Activated CD8-positive, alpha-beta memory T cell treated with anti-CD3 and anti-CD28 coated beads for 4 hours (primary cell): ENCODE results near the gene RXRA.

Experiments used
- DNase-seq, 2 donors: peaks; one replicate each; pipeline ENCODE4 v3.0.0-alpha.2; 2020; ENCODE audit warnings: low read depth in 2 of 2

Gene RXRA

GRCh38 chr9:134352247-134352933, 26.1 kb downstream of the RXRA start:
- no peak for DNase-seq

DNA sequence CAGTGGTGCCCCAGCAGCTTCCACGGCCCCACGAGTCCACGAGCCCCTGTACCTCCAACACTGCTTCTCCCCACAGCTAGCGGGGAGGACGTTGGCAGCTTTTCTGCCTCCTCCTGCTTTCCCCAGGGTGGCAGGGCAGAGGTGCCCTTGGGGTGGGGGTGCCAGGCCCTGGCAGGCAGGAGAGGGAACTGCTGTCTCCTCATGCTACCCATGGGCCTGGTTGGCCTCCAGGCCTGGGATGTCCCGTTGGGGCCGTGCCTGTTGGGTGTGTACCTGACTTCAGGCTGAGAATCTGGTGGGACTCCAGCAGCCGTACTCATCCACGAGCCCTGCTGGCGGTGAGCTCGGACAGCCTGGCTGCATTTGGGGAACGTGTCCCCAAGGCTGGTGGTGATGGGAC, 27.3 kb downstream of the RXRA start:
- no peak for DNase-seq

DNA sequence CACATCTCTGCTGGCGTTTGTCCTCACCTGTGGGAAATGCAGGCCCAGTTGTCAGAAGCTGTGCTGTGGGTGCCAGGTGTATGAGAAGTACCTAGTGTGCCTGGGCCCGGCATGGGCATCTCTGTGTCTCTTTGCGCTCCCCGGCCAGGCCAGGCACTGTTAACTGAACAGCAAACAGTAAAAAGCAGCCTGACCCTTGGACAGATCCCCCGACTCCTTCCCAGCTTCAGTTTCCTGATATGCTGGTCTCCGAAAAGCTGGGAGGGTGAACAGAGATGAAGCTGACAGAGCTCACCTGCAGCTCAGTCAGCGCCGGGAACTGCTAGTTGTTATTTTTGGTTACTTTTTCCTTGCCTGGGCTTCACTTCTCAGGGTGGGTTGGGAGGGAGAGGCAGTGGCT, 28.9 kb downstream of the RXRA start:
- DNase-seq = no peak

- DNase-seq = no peak
Observed at GRCh38 chr9:134355561-134356279, 29.5 kb downstream of the RXRA start.

DNA sequence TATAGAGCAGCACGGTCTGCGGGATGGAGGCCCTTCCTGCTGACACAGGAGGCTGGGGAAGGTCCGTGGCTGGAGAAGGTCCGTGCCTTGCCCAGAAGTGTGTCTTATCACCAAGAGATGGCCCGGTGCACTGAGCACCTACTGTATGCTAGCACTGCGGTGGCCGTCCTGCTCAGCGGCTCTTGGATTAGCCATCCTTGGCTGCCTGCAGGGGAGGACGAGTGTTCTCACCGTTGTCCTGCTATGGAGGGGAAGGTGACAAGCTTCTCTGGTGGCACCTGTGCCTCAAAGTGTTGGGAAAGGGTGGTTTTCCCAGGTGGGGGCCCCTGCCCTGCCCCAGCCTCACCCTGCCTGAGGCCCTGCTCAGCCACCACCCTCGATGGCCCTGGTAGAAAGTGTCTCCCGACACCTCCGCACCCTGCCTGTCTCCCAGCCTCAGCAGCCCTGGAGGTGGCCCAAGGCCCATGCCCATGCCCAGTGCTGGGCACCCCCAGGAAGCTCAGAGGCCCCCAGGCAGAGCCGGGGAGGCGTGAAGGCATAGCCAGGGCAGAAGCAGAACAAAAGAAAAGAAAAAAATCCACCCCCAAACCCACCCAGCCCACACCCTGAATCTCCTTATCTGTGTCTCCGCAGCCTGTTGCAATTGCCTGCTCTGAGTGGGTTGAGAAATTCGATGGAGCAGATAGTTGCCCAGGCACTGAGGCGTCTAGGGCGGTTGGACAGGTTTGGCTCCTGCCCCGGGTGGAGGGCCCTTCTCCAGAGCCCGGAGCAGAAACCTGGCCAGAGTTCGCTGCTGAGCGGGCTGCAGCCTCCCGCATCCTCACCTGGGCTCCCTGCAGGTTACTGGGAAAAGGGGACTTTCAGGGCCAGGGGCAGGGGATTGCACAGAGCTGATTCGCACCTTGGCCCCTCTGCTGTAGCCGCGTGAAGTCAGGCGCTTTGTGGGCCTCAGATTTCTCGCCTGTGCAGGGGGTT, 30.5 kb downstream of the RXRA start:
- DNase-seq = no peak

- DNase-seq = no peak
Observed at GRCh38 chr9:134357631-134358025, 31.4 kb downstream of the RXRA start.

DNA sequence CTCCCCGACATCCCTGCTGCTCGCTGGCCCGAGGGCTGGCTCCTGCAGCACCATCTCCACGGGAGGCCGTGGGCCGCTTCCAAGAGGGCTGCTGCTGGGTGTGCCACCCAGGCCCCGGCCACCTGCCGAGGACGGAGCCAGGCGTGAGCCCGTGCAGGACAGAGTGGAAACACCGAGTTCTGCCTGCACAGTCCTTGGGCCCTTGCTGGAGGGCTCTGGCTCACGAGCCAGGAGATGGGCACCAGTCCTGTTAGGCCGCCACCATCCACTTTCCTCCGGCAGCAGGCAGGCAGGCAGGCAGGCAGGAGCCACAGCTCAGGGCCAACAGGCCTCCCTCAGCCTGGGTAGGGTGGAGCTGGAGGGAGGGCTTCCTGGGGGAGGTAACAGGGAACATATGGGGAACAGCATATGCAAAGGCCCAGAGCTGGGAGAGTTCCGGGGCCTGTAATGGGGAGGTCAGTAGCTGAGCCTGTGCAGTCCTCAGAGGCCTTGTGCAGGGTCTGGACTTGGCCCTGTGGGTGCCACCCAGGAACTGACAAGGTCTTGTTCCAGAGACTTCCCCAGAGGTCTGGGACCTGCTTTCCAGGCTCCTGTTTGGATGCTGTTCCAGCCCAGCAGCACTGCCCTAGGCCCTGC, 31.9 kb downstream of the RXRA start:
- DNase-seq = no peak

GRCh38 chr9:134358662-134359319, 32.5 kb downstream of the RXRA start:
- no peak for DNase-seq

DNA sequence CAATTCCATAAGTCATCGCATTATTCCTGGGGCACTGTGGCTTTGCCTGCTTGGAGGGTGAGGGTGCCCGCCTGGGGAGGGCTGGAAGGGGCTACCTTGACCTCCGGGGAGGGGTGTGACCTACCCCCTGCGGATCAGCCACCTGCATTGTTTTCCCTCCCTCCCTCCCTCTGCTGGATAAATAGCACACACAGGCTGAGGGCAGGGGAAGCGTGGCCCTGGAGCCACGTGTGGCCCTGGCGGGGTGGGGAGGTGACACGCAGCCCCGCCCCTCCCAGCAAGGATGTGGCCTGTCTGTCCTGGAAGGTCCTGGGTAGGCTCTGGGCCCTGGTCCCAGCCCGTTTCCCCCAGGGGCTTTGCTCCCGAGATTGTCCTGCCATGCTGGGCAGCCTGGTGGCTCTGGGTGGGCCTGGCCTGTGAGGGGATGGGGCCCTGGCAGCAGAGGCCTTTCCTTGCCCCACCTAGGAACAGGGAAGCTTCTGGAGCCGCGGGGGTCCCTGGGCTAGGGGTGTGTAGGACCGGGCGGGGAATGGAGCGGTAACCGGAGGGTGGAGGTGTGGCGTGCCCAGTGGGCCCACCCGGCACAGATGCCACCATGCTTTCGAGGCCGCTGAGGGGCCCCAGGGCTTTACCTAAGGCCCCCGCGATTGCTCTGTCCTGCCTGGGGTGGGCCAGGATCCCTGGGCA, 33.4 kb downstream of the RXRA start:
- DNase-seq = no peak

- DNase-seq = no peak
Observed at GRCh38 chr9:134360180-134360759, 34.0 kb downstream of the RXRA start.

DNA sequence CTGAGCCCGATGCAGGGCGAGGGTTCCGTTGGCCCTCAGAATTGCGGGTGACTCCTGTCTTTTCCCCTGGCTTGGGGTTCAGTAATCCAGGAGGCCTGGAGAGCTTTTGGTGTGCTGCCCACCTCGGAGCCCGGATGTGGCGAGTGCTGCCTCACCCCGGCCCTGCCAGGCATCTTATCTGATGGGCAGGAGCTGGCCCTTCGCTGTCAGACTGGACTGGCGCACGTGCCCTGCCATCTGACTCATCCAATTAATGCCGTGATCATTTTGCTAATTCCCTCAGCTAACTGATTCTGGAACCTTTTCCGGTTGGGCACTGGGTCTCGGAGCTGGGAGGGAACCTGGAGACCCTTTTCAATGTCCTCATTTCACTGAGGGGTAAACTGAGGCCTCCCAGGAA, 34.6 kb downstream of the RXRA start:
- DNase-seq = no peak

DNA sequence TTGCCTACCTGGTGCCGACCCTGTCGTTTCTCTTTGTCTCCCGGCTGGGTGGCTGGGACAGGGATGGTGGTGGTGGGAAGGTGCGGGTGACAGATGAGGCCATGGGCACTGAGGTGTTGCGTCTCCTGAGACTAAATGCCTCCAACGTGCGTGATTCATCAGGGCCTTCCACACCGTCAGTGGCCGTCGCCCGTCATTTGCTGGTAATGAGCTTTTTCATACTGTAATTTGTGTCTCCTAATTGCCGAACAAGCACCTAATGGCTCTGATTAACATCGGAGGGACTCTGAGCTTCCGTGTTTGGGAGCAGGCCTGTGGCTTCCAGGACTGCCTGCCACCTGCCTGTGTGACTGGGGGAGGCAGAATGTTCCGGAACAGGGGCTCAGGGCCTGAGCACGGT, 35.2 kb downstream of the RXRA start:
- no peak for DNase-seq

GRCh38 chr9:134361843-134362414, 35.7 kb downstream of the RXRA start:
- DNase-seq = no peak

DNA sequence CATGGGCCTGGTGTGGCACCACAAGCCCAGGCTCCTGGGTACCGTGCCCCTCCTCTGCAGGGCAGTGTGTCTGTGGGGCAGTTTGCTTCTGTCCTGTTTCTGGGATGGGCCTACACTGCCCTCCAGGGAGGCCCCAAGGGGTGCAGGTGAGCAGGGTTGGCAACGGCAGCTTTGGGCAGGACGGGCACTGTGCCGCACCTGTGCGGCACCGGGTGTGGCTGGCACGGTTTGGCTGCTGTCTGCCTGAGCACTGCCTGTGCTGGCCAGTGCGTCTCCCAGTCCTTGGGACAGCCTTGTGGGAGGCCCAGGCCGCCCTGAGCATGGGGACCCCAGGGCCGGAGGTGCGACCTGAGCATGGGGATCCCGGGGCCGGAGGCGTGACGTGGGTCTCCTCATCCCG, 37.2 kb downstream of the RXRA start:
- no peak for DNase-seq

GRCh38 chr9:134364391-134365114, 38.3 kb downstream of the RXRA start:
- no peak for DNase-seq

DNA sequence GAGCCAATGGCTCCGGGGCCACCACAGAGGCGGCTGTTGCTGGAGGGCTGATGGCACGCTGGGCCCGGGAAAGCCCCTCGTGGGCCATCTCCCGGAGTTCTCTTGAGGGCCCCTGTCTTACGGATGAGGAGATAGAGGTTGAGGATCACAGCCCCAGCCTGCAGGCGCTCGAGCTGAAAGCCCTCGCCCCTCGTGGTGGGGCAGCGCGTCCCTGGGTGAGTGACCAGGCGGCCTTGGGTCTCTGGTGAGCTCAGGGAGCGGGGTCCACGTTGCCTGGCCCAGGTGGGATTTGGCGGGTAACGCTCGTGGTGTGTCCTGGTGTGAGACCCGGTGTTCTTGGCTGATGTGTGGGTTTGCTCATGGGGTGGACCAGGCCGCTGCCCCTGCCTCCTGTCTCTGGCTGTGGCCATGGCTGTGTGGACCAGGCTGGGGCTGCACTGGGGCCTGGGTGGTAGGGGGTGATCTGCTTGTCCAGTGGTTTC, 38.9 kb downstream of the RXRA start:
- no peak for DNase-seq

DNA sequence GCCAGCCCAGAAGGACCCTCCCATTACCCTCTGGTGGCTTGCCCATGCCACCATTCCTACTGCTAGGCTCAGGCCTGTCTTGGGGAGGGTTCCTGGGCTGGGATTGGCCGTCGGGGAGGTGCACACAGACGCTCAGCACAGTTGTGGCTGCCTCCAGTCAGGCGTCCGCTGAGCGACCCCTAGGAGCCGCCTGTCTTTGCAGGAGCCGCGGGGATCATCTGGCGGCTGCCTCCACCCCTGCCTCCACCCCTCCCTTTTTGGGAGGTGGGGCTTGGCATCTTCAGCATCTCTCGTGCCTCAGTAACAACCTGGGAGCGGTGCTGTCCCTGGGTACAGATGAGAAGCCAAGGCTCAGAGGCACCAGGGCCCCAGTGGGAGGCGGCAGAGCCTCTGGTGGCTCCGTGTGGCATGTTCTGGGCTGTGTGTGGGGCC, 39.6 kb downstream of the RXRA start:
- no peak for DNase-seq

DNA sequence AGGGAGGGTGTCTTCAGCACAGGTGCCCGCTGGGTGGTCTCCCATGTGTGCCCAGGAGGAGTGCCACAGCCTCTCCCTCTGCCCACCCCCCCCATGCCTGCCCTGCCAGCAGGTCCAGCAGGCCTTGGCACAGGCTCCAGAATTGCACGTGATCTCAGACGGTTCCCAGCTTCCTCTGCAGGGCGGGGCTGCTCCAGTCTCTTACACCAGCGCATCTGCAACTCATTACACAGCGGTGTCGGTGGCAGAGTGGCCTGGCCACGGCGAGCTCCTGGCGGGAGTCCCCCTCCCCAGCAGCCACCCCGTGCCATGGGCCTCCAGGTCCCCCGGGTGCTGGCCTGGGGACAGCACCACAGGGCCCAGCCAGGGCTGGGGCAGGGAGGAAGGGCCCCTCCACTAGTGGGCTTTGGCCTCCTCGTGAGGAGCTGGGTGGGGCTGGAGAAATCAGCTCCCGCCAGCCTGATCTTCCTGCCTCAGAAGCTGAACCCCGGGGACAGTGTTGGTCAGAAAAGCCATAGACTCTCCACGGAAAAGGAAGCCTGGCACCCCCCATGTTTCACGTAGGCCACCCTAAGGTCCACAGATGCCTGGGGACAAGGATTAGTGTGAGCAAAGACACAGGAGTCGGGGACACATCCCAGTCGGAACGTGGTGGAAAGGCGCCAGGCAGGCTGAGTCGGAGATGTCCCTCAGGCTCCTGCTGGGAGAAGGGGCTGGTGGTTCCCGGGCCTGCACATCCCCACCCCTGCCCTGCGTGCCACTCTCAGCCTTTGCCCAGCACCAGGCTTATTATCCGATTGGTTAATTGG, 40.2 kb downstream of the RXRA start:
- DNase-seq = no peak
